Neural cell (in vitro differentiated cells): Measurements from ENCODE around the gene SLFN14. TPM values are rescaled to one million over a fixed set of nuclear protein-coding genes. Genes with fewer than 3 reads are reported as not detected.

Experiments used
- H2AFZ ChIP-seq: fragments of 200-600, 300-800 bp; sonication (generic), shearing (Covaris generic); 2 replicates; pipeline ENCODE4 v1.6.0; 2014; ENCODE audit warnings: low read depth, mild to moderate bottlenecking, antibody characterized with exemption, low read length, moderate library complexity
- H3F3A ChIP-seq: fragments of 200-600 bp; shearing (Covaris generic); 2 replicates; pipeline ENCODE4 v1.6.1; 2016; ENCODE audit warnings: mild to moderate bottlenecking, moderate library complexity, mixed read lengths, antibody characterized with exemption, low read length; ENCODE audit not compliant: insufficient read depth, poor library complexity, severe bottlenecking
- H3K27ac ChIP-seq: fragments of 200-600, 300-800 bp; sonication (generic), shearing (Covaris generic); 2 replicates; pipeline ENCODE4 v1.5.1; 2014; ENCODE audit warnings: mild to moderate bottlenecking, low read length, moderate library complexity
- H3K27me3 ChIP-seq: fragments of 300-800, 200-600 bp; sonication (generic), shearing (Covaris generic); 2 replicates; pipeline ENCODE4 v1.6.0; 2014; ENCODE audit warnings: mild to moderate bottlenecking, low read depth, low read length, moderate library complexity; ENCODE audit not compliant: insufficient read depth
- H3K36me3 ChIP-seq: fragments of 300-800, 200-600 bp; sonication (generic), shearing (Covaris generic); 2 replicates; pipeline ENCODE4 v1.5.1; 2014; ENCODE audit warnings: mild to moderate bottlenecking, antibody characterized with exemption, low read length, moderate library complexity; ENCODE audit not compliant: insufficient read depth
- H3K4me2 ChIP-seq: fragments of 300-800, 200-600 bp; sonication (generic), shearing (Covaris generic); 2 replicates; pipeline ENCODE4 v1.6.0; 2014; ENCODE audit warnings: mild to moderate bottlenecking, low read length
- H3K4me3 ChIP-seq: fragments of 300-800, 200-600 bp; sonication (generic), shearing (Covaris generic); 2 replicates; pipeline ENCODE4 v1.5.1; 2014; ENCODE audit warnings: mild to moderate bottlenecking, low read length, moderate library complexity
- H3K79me2 ChIP-seq: fragments of 200-600 bp; shearing (Covaris generic); replicated peaks from 2 replicates; pipeline ENCODE4 v1.6.0; 2014; ENCODE audit warnings: mild to moderate bottlenecking, low read length, moderate library complexity; ENCODE audit not compliant: insufficient read depth
- H3K9ac ChIP-seq: fragments of 300-800, 200-600 bp; sonication (generic), shearing (Covaris generic); 2 replicates; pipeline ENCODE4 v1.6.1; 2016; ENCODE audit warnings: mild to moderate bottlenecking, low read length, mixed read lengths
- H3K9me2 ChIP-seq: fragments of 200-600 bp; shearing (Covaris generic); 2 replicates; pipeline ENCODE4 v1.6.1; 2016; ENCODE audit warnings: mild to moderate bottlenecking, low read length, mixed read lengths; ENCODE audit not compliant: insufficient read depth
- H3K9me3 ChIP-seq: fragments of 200-600, 300-800 bp; sonication (generic), shearing (Covaris generic); 2 replicates; pipeline ENCODE4 v1.6.1; 2016; ENCODE audit warnings: mild to moderate bottlenecking, mixed run types, low read length, moderate library complexity, mixed read lengths
- H4K20me1 ChIP-seq: fragments of 200-600 bp; shearing (Covaris generic); 2 replicates; pipeline ENCODE4 v1.6.1; 2016; ENCODE audit warnings: mild to moderate bottlenecking, mixed run types; ENCODE audit not compliant: insufficient read depth
- EP300 ChIP-seq: fragments of 450-650 bp; conservative IDR thresholded peaks from 2 replicates; pipeline ENCODE4 v1.6.1; 2014; ENCODE audit warnings: antibody characterized with exemption, mild to moderate bottlenecking, moderate library complexity; ENCODE audit not compliant: poor library complexity, severe bottlenecking
- EZH2 ChIP-seq: fragments of 200-600, 300-800 bp; shearing (Covaris generic), sonication (generic); IDR thresholded peaks from 2 replicates; pipeline ENCODE4 v1.6.1; 2014; ENCODE audit warnings: antibody characterized with exemption, low read length, borderline replicate concordance, mild to moderate bottlenecking; ENCODE audit not compliant: insufficient read depth, poor library complexity, severe bottlenecking
- MXI1 ChIP-seq: fragments of 450-650 bp; conservative IDR thresholded peaks from 2 replicates; pipeline ENCODE4 v1.6.1; 2014; ENCODE audit warnings: antibody characterized with exemption, mild to moderate bottlenecking; ENCODE audit not compliant: poor library complexity, severe bottlenecking
- POLR2AphosphoS5 ChIP-seq: IDR thresholded peaks from 2 replicates; pipeline ENCODE4 v1.6.1; 2012
- RAD21 ChIP-seq: fragments of 450-650 bp; conservative IDR thresholded peaks from 2 replicates; pipeline ENCODE4 v1.6.1; 2014; ENCODE audit warnings: antibody characterized with exemption, mild to moderate bottlenecking, moderate library complexity
- REST ChIP-seq: IDR thresholded peaks from 2 replicates; pipeline ENCODE4 v1.6.1; 2012; ENCODE audit warnings: borderline replicate concordance
- SMC3 ChIP-seq: fragments of 450-650 bp; conservative IDR thresholded peaks from 2 replicates; pipeline ENCODE4 v1.6.1; 2014; ENCODE audit warnings: antibody characterized with exemption, mild to moderate bottlenecking, moderate library complexity; ENCODE audit not compliant: poor library complexity
- TAF1 ChIP-seq: IDR thresholded peaks from 2 replicates; pipeline ENCODE4 v1.6.1; 2012; ENCODE audit warnings: low read depth
- polyA plus RNA-seq: library from polyadenylated mRNA; depleted of rRNA; stranded (reverse); fragments of >200 nt; gene quantifications from 2 replicates; pipeline ENCODE4 v1.2.3, GENCODE V29; 2014
- TF ChIP-seq, protein P1 (sequence below): fragments of 450-650 bp; IDR thresholded peaks from 2 replicates; pipeline ENCODE4 v1.5.1; 2014; ENCODE audit warnings: antibody characterized with exemption, mild to moderate bottlenecking, moderate library complexity; ENCODE audit not compliant: poor library complexity, severe bottlenecking

The SLFN14 gene
- polyA plus RNA-seq, 1 donor from 2014 or later = not detected

DNA sequence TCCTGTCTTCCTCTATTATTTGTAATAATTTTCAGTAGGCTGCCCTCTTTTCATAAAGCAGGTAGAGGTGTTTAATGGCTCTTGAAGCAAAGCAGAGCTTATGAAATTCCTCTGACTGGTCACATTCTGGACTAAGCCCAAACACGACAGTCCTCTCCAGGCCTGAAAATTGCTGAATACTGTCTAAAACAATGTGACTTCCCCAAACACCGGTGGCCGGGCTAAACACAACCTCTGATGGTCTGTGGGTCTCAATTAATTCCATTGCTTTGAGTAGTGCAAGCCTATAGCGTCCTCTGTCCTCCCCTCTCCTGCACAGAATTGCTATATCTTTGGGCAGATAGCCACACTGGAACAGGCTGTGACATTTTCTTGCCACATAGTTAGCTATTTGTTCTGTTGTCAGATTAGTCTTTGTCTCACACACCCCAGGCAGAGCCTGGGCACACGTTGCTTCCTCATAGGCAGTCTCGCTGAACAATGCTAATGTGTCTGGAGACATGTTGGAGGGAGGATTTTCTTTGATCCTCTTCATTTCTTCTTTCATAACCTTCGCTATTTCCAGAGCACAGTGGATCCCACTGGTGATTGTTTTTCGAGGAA is 12.3 kb downstream of the SLFN14 start:
- TF ChIP-seq REST = no peak
- TF ChIP-seq EZH2 = no peak
- TF ChIP-seq RAD21 = no peak
- TF ChIP-seq, protein P1, sequence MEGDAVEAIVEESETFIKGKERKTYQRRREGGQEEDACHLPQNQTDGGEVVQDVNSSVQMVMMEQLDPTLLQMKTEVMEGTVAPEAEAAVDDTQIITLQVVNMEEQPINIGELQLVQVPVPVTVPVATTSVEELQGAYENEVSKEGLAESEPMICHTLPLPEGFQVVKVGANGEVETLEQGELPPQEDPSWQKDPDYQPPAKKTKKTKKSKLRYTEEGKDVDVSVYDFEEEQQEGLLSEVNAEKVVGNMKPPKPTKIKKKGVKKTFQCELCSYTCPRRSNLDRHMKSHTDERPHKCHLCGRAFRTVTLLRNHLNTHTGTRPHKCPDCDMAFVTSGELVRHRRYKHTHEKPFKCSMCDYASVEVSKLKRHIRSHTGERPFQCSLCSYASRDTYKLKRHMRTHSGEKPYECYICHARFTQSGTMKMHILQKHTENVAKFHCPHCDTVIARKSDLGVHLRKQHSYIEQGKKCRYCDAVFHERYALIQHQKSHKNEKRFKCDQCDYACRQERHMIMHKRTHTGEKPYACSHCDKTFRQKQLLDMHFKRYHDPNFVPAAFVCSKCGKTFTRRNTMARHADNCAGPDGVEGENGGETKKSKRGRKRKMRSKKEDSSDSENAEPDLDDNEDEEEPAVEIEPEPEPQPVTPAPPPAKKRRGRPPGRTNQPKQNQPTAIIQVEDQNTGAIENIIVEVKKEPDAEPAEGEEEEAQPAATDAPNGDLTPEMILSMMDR = no peak
- TF ChIP-seq SMC3 = no peak
- no peak for TF ChIP-seq MXI1
- no peak for TF ChIP-seq POLR2AphosphoS5
- TF ChIP-seq TAF1 = no peak
- no peak for TF ChIP-seq EP300
- H3K36me3 ChIP-seq = no peaks in the 10 kb centered on the region
- no peaks in the 10 kb centered on the region for H3K27me3 ChIP-seq
- H3K79me2 ChIP-seq = no peaks in the 10 kb centered on the region
- no peak overlapping the region for H3K4me2 ChIP-seq
- no peaks in the 10 kb centered on the region for H3K9me2 ChIP-seq
- H2AFZ ChIP-seq = no peak overlapping the region
- no peaks in the 10 kb centered on the region for H4K20me1 ChIP-seq
- H3F3A ChIP-seq = no peaks in the 10 kb centered on the region
- no peaks in the 10 kb centered on the region for H3K9me3 ChIP-seq
- no peak overlapping the region for H3K4me3 ChIP-seq
- H3K9ac ChIP-seq = no peak overlapping the region
- no peak overlapping the region for H3K27ac ChIP-seq

DNA sequence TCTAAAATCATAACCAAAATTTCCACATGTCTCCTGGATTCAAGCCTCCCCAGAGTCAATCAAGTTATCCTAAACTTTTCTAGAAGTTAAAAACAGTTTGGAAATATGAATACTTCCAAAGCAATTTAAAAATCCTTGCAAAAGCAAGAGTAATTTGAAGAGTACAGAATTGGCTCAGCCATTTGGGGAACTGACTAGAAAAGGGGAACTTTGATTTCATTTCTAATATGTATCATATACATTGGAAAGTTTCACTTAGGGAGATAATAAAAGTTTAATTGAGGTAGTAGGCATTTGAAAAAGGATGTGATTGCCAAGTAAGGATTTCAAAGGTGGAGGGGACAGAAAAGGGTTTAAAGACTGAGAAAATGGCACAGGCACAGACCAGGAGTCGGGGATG is 14.1 kb downstream of the SLFN14 start:
- no peak for TF ChIP-seq REST
- no peak for TF ChIP-seq TAF1
- no peak overlapping the region for H2AFZ ChIP-seq
- no peak overlapping the region for H3K4me2 ChIP-seq

More for the DNA sequence above, 14.1 kb downstream of the SLFN14 start:
- H3K36me3 ChIP-seq = no peaks in the 10 kb centered on the region
- H3K27ac ChIP-seq = no peak overlapping the region
- H3F3A ChIP-seq = no peaks in the 10 kb centered on the region
- H3K27me3 ChIP-seq = no peaks in the 10 kb centered on the region
- no peaks in the 10 kb centered on the region for H3K9me3 ChIP-seq
- H4K20me1 ChIP-seq = no peaks in the 10 kb centered on the region
- no peaks in the 10 kb centered on the region for H3K79me2 ChIP-seq
- H3K9me2 ChIP-seq = no peaks in the 10 kb centered on the region
- no peak overlapping the region for H3K4me3 ChIP-seq
- H3K9ac ChIP-seq = no peak overlapping the region
